OCI-M2 (cell line): ENCODE results near the gene NDNF.

Experiments
- DNase-seq: peaks from one replicate; lab custom pipeline; 2025; ENCODE audit not compliant: unreplicated experiment; lab: John Stamatoyannopoulos, UW

The NDNF gene, protein sequence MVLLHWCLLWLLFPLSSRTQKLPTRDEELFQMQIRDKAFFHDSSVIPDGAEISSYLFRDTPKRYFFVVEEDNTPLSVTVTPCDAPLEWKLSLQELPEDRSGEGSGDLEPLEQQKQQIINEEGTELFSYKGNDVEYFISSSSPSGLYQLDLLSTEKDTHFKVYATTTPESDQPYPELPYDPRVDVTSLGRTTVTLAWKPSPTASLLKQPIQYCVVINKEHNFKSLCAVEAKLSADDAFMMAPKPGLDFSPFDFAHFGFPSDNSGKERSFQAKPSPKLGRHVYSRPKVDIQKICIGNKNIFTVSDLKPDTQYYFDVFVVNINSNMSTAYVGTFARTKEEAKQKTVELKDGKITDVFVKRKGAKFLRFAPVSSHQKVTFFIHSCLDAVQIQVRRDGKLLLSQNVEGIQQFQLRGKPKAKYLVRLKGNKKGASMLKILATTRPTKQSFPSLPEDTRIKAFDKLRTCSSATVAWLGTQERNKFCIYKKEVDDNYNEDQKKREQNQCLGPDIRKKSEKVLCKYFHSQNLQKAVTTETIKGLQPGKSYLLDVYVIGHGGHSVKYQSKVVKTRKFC

DNA sequence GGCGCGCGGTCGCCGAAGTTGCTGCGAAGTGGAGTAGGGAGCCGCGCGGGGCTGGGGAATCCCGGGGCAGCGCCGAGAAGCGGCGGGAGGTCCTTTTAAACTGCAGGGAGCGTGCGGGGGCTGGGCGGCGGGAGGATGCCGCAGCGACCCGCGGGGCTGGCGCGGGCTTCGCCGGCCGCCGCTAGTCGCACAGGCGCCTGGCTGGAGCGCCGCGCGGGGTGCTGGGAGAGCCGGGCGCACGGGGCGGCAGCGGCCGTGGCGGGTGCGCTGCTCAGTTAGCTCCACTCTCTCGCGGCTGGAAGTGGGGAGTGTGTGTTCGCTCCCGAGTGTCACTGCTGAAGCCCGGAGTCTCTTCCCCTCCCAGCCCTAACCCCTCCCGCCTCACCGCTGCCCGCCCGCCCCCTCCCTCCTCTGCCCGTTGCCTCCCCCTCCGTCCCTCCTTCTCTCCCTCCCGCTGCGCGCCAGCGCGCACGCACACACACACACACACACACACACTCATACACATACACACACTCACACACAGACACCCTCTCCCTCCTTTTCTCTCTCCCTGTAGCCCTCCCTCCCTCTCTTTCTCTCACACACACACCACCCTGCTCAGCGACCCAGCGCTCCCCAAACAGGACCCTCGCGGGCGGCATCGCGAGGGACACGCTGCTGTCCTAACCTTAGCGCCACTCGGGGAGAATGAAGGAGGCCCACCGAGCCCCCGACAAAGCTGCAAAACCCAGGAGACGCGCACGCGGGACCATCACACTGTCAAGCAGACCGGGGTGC lies at the start of gene NDNF:
TSS of gene NDNF (minus strand) at position 312 of the 780 bp plus-strand sequence. CDS start 26,698 bp downstream, outside the sequence.
- no peak for DNase-seq

DNA sequence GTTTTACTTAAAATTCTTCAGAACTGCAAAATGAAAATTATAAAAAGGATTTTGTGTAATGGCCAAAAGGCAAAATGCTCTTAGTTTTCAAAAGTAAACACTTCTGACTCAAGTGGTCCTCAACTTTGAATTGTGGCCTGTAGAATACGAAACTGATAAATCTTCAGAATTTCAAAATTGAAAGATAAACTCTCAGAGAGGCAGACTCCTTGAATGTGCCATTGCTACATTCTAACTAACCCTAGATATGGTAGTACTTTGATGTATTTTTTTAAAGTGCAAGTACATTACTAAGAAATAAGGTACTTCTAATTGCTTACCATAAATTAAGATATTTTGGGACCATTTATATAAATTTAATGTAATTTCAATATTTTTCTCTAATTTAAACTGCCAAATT lies 47.4 kb upstream of the NDNF start:
- no peak for DNase-seq

DNA sequence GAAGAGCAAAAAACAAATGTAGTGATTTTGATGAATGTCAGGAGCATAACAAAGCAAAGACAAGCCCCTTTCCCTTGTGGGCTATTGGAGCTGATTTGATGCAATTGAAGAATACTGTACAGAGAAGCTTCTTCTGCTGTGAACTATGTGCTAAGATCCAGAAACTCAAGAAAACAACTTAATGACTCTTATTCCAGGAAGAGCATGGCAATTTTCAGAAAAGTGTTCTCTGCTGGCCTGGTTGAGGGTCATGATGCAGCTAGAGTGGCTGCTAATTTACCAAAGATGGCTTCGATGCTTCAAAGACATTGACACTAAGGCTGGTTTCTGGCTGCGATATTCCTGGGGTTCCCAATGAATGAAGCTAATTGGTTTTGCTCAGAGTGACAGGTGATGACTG lies 46.0 kb upstream of the NDNF start:
- no peak for DNase-seq

DNA sequence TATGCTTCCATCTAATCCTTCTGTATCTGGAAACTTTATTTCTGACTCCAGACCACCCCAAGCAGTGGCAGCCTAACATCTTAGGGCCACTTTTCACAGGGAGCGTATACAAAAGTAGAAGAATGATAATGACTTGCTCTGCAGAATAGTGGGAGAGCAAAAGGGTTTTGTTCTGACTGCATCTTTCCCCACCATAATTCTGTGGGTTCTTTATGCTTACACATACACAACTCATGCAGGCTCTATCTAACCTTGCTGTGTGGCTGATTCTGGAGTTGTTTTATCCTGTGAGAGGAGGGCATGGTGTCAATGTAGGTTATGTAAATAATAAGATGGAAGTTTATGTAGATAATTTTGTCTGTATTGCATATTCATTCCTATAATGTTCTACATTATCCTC lies 42.4 kb upstream of the NDNF start:
- DNase-seq, result no peak

DNA sequence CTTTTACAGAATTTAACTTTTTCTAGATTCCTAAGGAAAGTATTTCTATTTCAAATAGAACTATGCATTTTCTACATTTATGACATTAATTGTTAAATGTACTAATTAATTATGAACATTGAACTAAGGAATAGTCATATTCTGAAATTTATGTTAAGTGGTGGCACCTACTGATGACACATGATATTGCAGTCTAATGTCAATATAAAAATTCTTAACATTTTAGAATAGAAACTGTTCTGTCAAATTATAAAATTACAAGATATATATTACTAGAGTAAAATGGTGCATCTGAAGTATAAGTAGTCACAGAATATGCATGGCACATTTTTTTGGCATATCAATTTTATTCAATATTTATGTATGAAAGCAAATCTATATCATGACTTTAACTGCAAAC lies 40.2 kb upstream of the NDNF start:
- DNase-seq, result no peak

DNA sequence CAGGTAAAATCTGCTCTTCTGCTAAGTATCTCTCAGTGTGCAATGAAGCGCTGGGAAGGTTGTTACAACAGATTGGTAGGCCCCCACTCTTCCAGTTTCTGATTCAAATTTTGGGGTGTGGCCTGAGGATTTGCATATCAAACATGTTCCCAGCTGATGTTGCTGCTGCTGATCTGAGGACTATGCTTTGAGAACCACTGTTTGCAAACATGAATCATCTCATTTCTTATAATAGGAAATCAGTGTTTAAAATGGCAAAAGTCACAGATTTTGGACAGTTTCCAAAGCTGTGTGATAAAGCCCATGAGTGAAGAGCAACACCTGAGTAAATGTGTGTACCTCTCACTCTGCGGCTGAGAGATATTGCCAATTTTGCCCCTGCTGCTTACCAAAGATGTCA lies 36.2 kb upstream of the NDNF start:
- DNase-seq, result no peak

DNA sequence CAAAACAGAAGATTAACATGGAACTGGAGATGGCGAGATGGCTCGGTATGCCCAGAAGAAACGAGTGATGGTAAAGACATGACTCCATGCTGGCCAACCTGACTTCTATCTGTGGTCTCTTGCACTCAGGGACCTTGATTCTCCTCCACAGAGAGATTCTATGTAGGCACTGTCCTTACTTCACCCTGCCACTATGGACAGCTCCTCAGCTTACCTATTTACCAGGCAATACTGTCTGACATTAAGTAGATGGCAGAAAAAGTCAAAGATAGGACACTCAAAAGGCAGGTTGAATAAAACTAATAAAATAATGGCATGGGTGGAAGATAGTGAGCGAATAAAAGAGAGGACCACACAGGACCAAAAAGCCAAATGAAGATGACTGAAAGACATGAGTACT lies 35.2 kb upstream of the NDNF start:
- DNase-seq, result no peak

DNA sequence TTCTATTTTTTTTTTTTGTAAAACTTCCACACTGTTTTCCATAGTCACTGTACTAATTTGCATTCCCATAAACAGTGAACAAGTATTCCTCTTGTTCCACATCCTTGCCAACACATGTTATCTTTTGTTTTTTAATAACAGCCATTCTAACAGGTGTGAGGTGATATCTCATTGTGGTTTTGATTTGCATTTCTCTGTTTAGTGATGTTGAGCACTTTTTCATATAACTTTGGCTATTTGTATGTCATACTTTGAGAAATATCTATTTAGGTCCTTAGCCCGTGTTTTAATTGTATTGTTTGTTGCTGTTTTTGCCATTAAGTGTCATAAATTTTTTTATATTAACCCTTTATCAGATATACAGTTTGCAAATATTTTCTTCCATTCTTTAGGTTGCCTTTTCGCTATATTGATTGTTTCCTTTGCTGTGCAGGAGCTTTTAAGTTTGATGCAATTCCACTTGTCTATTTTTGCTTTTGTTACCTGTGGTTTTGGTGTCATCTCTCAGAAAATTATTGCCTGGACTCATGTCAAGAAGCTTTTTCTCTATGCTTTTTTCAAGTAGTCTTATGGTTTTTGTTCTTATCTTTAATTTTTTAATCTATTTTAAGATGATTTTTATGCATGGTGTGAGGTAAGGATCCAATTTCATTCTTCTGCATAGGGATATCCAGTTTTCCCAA lies 27.9 kb upstream of the NDNF start:
- no peak for DNase-seq

DNA sequence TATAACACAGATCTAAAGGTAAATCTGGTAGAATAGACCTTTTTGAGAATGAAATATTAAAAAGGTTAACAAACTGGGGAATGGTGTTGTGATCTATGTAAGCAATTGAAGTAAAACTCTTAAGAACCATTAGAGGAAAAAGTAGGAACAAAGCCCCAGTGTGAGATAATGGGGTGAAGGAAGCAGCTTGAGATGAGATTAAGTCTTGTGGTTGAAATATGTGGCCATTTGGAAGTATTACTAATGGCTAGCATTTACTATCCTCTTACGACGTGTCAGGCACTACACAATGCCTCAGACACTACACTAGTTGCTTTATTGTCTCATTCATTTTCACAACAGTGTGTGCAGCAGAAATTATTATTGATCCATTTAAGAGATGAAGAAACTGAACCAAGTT lies 25.9 kb upstream of the NDNF start:
- no peak for DNase-seq

DNA sequence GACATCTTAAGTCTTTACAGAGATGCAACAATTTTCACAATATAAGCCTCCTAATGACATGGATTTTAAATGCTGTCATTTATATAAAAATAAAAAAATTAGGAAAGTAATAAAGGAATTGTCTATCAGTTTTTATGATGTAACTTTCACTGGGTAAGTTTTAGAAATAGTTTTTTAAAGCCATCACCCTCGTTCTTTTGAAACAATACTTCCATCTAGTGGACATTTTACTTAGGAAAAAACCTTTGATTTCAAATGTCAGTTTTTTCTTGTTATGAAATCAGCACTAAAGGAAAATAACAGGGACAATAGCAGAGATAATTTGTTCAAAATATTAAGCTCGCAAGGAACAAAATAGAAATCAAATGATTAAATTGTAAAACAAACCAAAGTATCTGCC lies 24.3 kb upstream of the NDNF start:
- DNase-seq, result no peak

DNA sequence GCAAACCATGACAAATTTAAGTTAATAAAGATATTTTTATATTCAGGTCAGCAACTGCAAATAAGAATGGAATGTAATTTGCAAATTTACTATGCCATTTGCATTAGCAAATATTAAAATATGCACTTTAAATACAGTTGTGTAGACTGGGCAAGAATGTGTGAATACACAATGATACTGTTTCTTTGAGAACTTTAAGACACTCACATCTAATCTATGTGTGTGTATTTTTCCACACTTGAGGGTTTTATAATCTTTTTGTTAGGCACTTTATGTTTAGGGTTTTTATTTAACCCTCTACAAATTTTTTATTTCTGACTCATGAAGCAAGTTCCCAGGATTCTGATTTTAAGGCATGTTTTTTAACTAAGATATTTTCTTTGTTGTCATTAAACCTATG lies 23.9 kb upstream of the NDNF start:
- DNase-seq, result no peak

DNA sequence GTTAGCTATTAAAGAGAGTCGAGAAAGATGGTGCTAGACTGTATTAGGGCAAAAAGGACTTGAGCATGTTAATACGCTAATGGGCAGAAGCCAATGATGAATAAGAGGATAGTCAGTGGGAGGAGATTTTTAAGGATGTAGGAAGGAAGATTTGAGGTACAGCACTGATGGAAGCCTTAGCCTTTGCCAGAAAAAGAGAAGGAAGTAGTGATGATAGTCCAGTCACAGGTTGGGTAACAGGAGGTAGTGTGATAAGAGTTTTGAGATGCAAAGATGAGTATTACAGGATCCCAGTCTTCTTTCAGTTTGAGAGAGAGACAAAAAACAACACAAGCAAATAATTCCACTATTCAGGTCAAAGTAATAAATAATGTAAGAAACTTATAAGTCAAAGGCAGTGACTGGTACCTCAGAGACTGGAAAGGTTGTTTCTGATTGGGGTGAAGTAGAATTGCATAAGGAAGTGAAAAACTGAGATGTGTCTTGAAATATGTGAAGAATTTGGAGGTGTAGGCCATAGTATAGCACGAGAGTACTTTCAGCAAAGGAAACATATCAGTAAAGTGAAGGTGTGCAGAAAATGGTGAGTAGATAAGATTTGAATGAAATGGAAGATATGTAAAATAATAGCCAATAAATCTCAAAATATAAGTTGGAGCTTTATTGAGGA lies 22.1 kb upstream of the NDNF start:
- DNase-seq, result no peak

DNA sequence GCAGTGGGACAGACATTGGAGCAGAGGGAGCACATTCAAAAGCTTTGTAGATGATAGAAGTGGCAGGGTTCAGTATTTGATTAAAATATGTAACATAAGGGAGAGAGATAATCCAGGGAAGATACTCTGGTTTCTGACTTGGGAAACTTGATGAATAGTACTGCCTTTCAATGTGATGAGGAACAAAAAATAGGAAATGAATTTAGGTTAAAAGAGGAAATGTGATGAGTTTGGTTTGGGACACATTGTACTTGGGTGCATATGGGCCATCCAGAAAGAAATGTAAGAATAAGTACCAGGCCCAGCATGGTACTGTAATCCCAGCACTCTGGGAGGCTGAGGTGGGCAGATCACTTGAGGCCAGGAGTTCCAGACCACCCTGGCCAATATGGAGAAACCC lies 20.9 kb upstream of the NDNF start:
- DNase-seq, result no peak

DNA sequence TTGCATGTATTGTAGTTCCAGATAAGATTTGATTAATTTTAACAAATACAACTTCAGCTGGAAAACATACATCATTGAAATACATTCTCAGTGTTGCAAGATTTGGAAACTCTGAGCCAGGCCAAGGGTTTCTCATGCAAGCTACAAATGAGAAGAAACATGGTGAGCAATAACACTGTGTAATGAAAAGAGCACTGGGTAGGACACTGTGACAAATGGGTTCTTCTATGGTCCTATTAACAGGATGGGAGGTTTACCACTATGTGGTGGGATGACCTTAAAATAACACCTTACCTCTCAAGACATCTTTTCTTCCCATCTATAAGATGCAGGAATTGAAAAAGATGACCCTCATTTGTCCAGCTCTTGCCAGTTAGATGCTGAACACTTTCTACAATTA lies 19.6 kb upstream of the NDNF start:
- no peak for DNase-seq

DNA sequence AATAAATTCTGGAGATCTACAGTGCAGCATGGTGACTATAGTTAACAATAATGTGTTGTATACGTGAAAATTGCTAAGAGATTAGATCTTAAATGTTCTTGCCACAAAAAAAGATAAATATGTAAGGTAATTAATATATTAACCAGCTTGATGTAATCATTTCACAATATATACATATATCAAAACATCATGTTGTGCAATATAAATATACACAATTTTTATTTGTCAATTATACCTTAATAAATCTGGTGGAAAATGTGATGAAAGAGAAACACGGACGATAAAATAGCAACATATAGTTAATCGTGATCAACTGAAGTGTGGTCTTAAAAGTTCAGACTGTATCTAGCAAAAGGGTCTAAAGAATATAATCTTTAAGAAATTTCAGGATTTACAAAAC lies 16.5 kb upstream of the NDNF start:
- no peak for DNase-seq

DNA sequence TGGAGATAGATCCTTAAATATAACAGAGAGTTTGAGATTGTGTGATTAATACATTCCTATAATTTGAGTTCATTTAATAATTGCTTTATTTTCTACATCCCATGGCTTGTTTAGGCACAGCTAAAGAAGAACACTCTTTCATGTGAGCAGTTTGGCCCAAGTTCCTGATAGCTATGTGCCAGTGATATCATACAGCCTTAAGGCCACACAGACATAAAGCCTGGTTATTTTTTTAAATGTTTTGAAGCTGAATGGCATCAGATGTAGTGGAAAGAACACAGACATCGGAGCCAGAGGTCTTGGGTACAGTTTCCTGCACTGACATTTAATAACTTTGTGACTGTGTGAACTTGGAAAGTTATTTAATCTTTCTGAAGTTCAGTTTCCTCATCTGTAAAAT lies 7.0 kb upstream of the NDNF start:
- no peak for DNase-seq

DNA sequence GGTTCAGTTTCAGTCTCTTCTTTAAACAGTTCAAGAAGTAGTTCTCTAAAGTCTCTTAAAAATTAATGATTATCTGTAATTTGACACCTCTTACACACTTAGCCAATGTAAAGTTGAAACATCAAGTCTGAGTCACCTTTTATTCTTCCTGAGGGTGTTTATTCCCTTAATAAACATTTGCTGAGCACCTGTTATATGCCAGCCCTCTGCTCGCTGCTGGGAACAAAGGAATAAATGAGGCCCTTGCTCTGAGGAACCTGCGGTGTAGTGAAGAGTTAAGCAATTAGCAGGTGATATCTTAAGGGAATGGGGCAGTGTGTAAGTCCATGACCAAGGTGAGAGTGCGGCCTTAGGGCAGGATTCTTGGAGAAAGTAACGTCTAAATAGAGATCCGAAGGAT lies 5.2 kb upstream of the NDNF start:
- DNase-seq, result no peak

DNA sequence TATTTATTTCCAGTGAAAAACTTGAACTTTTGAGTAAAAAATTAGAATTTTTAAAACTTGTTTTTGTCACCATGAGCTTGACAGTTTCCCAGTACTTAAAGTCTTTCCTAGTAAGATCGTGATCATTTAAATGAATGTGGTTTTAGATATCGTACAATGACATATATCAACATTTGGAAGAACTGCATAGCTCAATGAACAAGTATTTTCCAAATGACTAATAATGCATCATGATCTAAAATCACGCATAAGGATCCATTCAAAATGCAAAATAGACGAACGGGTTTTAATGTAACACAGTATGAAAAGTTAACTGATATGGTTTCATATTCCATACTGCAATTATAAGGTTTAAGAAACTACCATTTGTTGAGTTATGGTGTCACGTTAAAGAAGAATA lies 4.1 kb upstream of the NDNF start:
- no peak for DNase-seq

DNA sequence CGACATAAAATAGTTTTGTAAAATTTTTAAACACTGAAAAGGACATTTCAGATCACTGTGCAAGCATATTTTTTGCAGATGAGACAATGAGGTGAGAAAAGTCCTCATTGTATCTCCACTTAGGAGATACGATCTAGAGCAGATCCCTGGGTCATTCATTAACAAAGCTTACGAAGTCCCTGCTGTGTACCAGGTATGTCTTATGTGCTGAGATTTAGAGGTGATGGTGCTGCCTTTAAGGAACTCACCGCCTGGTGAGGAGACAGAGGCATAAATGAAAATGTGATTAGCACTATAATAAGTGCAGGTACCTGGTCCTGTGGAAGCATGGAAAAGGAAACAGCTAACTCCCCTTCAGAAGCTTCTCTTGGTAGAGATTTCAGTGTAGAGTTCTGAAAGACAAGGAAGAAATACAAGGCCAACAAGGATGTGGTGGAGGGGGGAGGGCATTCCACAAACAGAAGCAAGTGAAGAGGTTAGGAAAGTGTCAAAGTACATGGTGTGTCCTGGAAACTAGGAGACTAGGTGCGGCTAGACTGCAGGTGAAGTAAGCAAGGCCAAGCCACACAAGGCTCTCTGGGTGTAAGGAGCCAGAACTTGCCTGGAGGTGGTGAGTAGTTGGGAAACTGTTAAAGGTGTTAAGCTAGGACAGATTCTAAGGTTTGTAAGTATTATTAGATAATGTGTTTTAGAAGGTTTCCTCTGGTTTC lies 1.5 kb upstream of the NDNF start:
- no peak for DNase-seq

DNA sequence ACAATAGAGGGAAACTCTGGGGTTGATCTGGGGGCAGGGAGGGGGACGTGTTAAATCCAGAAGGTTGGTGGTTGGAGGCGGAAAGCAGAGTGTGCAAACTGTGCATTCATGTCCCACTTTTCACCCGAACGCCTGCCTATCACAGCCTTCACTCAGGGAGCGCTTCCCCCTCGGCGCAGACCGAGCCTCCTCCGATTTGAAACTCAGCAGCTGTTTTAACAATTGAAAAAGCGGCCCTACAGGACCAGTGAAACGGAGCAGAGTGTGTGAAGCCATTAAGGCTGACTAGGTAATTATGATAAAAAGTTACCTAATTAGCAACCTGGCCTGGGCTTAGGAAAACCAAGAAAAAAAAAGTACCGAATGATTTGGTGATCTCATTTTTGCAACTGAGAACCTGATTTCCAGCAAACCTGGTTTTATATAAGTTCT lies 685 bp upstream of the NDNF start:
- DNase-seq, result no peak
